WTC11 (cell line): ENCODE results near the gene PLXDC2.

ENCODE experiments used
- ZNF263 ChIP-seq: sonication (generic); formaldehyde crosslinking; IDR thresholded peaks from 2 replicates; pipeline ENCODE4 v1.8.1; 2022; ENCODE audit warnings: low read depth, mild to moderate bottlenecking, moderate library complexity, missing genetic modification reagents
- ZNF423 ChIP-seq: fragments of 250-450 bp; sonication (Bioruptor Pico); IDR thresholded peaks from 2 replicates; pipeline ENCODE4 v2.1.2; 2022; ENCODE audit warnings: mild to moderate bottlenecking, moderate library complexity
- TF ChIP-seq, protein P1 (sequence below): fragments of 200-600 bp; IDR thresholded peaks from 2 replicates; pipeline ENCODE4 v1.8.0; 2022; ENCODE audit warnings: antibody characterized with exemption
- TF ChIP-seq, protein P2 (sequence below): sonication (generic); formaldehyde crosslinking; IDR thresholded peaks from 2 replicates; pipeline ENCODE4 v1.8.1; 2022; ENCODE audit warnings: low read depth, mild to moderate bottlenecking, moderate library complexity, missing genetic modification reagents, borderline replicate concordance
- TF ChIP-seq, protein P3 (sequence below): sonication (generic); formaldehyde crosslinking; IDR thresholded peaks from 2 replicates; pipeline ENCODE4 v1.8.1; 2023; ENCODE audit warnings: mild to moderate bottlenecking, missing genetic modification reagents, moderate library complexity

DNA sequence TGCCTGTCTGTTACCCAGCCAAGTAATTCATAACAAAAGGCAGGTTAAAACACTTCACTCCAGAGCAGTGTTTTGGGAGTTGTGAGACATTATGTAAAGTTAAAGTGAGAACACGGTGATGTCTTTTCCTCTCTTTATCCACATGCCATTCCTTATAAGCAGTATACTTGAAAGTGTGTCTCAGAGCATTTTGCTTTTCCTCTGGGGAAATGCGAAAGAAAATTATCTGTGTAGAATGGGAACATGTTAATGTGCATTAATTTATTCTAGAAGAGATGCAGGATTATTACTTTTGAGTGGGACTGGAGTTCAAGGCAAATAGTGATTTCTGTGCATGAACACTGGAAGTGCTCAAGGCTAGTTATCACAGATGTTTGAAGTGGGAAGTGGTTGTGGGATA is 170.4 kb downstream of the PLXDC2 start:
- TF ChIP-seq, protein P1, sequence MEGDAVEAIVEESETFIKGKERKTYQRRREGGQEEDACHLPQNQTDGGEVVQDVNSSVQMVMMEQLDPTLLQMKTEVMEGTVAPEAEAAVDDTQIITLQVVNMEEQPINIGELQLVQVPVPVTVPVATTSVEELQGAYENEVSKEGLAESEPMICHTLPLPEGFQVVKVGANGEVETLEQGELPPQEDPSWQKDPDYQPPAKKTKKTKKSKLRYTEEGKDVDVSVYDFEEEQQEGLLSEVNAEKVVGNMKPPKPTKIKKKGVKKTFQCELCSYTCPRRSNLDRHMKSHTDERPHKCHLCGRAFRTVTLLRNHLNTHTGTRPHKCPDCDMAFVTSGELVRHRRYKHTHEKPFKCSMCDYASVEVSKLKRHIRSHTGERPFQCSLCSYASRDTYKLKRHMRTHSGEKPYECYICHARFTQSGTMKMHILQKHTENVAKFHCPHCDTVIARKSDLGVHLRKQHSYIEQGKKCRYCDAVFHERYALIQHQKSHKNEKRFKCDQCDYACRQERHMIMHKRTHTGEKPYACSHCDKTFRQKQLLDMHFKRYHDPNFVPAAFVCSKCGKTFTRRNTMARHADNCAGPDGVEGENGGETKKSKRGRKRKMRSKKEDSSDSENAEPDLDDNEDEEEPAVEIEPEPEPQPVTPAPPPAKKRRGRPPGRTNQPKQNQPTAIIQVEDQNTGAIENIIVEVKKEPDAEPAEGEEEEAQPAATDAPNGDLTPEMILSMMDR, result no peak
- TF ChIP-seq, protein P2, sequence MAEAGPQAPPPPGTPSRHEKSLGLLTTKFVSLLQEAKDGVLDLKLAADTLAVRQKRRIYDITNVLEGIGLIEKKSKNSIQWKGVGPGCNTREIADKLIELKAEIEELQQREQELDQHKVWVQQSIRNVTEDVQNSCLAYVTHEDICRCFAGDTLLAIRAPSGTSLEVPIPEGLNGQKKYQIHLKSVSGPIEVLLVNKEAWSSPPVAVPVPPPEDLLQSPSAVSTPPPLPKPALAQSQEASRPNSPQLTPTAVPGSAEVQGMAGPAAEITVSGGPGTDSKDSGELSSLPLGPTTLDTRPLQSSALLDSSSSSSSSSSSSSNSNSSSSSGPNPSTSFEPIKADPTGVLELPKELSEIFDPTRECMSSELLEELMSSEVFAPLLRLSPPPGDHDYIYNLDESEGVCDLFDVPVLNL (CRISPR knock-in tag), result no peak
- TF ChIP-seq ZNF263 (no peak), ZNF423 (CRISPR knock-in tag) (no peak)
- TF ChIP-seq, protein P3, sequence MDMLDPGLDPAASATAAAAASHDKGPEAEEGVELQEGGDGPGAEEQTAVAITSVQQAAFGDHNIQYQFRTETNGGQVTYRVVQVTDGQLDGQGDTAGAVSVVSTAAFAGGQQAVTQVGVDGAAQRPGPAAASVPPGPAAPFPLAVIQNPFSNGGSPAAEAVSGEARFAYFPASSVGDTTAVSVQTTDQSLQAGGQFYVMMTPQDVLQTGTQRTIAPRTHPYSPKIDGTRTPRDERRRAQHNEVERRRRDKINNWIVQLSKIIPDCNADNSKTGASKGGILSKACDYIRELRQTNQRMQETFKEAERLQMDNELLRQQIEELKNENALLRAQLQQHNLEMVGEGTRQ, result no peak
